ENCODE measurements around the gene C2CD2L. TPM values are rescaled to one million over a fixed set of nuclear protein-coding genes. Genes with fewer than 3 reads are reported as not detected.
"Not testable (repeated sequence)": the region's sequence is repeated elsewhere in the genome, so short reads cannot be mapped to it uniquely, and the experiment has no call there.

The C2CD2L gene
- total RNA-seq, 2 experiments from 2014 or later, result 10.6 to 19.0 TPM

DNA sequence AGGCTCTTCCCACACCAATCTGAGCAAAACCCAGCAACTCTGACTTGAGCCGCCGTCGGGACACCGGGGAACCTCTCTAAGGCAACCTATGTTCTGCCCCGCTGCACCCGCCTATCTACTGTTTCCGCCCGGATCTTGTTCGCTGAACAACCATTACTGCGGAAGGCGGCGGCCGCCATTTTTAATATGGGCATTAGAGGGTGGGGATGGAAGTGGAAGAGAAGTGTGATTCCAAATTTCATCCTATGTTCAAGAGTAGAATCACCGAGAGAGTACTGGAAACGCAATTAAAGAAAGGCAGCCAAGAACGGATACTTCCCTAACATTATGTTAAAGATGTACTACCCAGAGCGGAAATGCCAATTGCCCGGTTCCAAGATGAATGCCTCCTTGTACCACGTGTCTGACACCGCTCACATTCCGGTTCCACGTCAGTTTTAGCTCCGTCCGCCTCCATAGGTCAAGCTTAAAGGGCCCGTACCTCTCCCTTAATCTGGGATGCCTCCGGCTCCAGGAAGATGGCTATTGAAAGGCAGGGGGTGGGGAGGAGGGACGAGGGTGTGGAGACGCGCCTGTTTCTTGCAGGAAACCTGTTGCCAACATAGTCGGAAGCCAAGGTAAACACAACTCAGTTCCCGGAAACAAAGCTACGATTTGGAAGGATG is 5.3 kb upstream of the C2CD2L start, which contains the start of gene DPAGT1:
Gene DPAGT1 (minus strand): TSS at position 95 of the 665 bp plus-strand sequence. CDS start 198 bp downstream, outside the sequence.
- TF ChIP-seq, protein P1, sequence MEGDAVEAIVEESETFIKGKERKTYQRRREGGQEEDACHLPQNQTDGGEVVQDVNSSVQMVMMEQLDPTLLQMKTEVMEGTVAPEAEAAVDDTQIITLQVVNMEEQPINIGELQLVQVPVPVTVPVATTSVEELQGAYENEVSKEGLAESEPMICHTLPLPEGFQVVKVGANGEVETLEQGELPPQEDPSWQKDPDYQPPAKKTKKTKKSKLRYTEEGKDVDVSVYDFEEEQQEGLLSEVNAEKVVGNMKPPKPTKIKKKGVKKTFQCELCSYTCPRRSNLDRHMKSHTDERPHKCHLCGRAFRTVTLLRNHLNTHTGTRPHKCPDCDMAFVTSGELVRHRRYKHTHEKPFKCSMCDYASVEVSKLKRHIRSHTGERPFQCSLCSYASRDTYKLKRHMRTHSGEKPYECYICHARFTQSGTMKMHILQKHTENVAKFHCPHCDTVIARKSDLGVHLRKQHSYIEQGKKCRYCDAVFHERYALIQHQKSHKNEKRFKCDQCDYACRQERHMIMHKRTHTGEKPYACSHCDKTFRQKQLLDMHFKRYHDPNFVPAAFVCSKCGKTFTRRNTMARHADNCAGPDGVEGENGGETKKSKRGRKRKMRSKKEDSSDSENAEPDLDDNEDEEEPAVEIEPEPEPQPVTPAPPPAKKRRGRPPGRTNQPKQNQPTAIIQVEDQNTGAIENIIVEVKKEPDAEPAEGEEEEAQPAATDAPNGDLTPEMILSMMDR (conservative IDR thresholded peaks at IDR 0.05; ENCODE audit: low read length), result no peak
- TF ChIP-seq EZH2phosphoT487 (IDR thresholded peaks at IDR 0.05; ENCODE audit: borderline replicate concordance, low read depth, low read length), result no peak
- Histone ChIP-seq H3K4me2 (ENCODE audit: low read length) (peak within 1 kb of the TSS; percentile 100), H3K4me3 (ENCODE audit: low read depth, low read length, poor library complexity, severe bottlenecking) (peak within 1 kb of the TSS; percentile 88), H3K9me2 (ENCODE audit: insufficient read depth, low read length) (no peaks in the 10 kb centered on the region), H3K27ac (ENCODE audit: low read depth, low read length, poor library complexity, severe bottlenecking) (peak within 1 kb of the TSS; percentile 86), H3K4me1 (ENCODE audit: insufficient read depth, low read length, poor library complexity, severe bottlenecking) (peaks cover 49% of the 10 kb centered on the region), H3K9me3 (ENCODE audit: low read length) (no peaks in the 10 kb centered on the region), H3K79me2 (ENCODE audit: insufficient read depth, low read depth, low read length) (peaks cover 20% of the 10 kb centered on the region), H2AFZ (ENCODE audit: low read length) (peak within 1 kb of the TSS; percentile 84), H3K36me3 (ENCODE audit: insufficient read depth, low read length) (peaks cover 21% of the 10 kb centered on the region), H4K20me1 (ENCODE audit: insufficient read depth, low read length) (no peaks in the 10 kb centered on the region)
- BruUV-seq (replicated peaks), result no TSS peak
- peak; percentile 93 for DNase-seq (ENCODE audit: low spot score)
- POLR2A ChIA-PET, result interaction anchor here (0.5 to 1.8 kb wide), 10 partner anchors 9 to 220 kb away, joined by 3 to 8 read pairs (median 4); partner anchors contain the start of genes HMBS, HYOU1 and VPS11
- CTCF ChIA-PET (ENCODE audit: unreplicated experiment), result interaction anchor here (0.7 to 0.8 kb wide), 4 partner anchors 105 to 242 kb away, joined by 3 to 7 read pairs (median 6); no protein-coding TSS in a partner anchor
- intact Hi-C loops (cut with micrococcal nuclease; ENCODE audit: unreplicated experiment), result loop anchor here (2.0 to 5.0 kb wide), 4 partner anchors 45 to 220 kb away; partner anchors contain the start of genes HYOU1, RPS25 and TRAPPC4

DNA sequence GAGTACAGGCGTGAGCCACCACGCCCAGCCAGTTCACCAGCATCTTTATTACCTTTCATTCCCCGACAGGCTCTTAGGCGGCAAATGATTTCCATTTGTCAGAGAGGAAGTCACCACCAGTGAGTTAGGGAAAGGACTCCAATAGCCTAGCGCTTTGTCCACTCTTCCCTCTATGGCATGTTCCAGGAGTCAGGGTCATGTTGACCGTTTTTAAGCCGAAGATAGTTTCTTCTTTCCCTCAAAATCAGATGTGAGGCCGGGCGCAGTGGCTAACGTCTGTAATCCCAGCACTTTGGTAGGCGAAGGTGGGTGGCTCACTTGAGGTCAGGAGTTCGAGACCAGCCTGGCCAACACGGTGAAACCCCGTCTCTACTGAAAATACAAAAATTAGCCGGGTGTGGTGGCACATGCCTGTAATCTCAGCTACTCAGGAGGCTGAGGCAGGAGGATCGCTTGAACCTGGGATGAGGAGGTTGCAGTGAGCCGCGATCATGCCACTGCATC is 3.9 kb upstream of the C2CD2L start:
- DNase-seq (ENCODE audit: low spot score); H3K36me3 ChIP-seq (ENCODE audit: insufficient read depth, low read length); H3K9me3 ChIP-seq (ENCODE audit: low read length); H3K9me2 ChIP-seq (ENCODE audit: insufficient read depth, low read length); H4K20me1 ChIP-seq (ENCODE audit: insufficient read depth, low read length); BruUV-seq (replicated peaks); CTCF ChIA-PET (ENCODE audit: unreplicated experiment): not testable (repeated sequence)
- H2AFZ ChIP-seq (ENCODE audit: low read length), result peak overlapping the region; percentile 84; the same call in 1 of the 2 replicates
- peak overlapping the region; percentile 88 for H3K4me3 ChIP-seq (ENCODE audit: low read depth, low read length, poor library complexity, severe bottlenecking)
- intact Hi-C loops (cut with micrococcal nuclease; ENCODE audit: unreplicated experiment), result loop anchor here (2.0 to 5.0 kb wide), 4 partner anchors 46 to 219 kb away; partner anchors contain the start of genes HYOU1, RPS25 and TRAPPC4
- peaks cover 36% of the 10 kb centered on the region for H3K4me1 ChIP-seq (ENCODE audit: insufficient read depth, low read length, poor library complexity, severe bottlenecking)
- POLR2A ChIA-PET, result interaction anchor here (0.6 to 1.8 kb wide), 6 partner anchors 18 to 217 kb away, joined by 3 to 8 read pairs (median 6); partner anchors contain the start of genes HMBS, HYOU1 and VPS11
- H3K4me2 ChIP-seq (ENCODE audit: low read length), result peak overlapping the region; percentile 100
- H3K27ac ChIP-seq (ENCODE audit: low read depth, low read length, poor library complexity, severe bottlenecking), result peak overlapping the region; percentile 86
- peaks cover 20% of the 10 kb centered on the region for H3K79me2 ChIP-seq (ENCODE audit: insufficient read depth, low read depth, low read length)

DNA sequence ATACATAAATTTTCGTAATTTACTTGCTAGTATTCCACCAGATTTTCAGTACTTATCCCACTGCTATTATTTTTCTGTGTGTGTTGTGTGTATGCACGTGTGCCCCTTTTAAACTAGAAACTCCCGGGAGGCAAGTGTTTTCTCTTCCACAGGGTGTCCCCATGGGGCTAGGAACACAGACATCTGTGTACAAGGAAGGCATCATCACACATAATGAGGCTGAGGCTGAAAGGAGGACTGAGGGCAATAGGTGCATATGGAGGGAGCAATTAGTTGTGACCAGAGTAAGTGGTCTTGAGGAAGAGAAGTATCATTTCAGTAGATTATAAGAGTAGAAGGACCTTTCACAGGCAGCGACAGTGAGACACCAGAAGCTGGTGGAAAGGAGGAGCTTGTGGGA is 3.4 kb upstream of the C2CD2L start:
- Histone ChIP-seq H3K4me1 (ENCODE audit: insufficient read depth, low read length, poor library complexity, severe bottlenecking) (peaks cover 36% of the 10 kb centered on the region), H3K79me2 (ENCODE audit: insufficient read depth, low read depth, low read length) (peaks cover 24% of the 10 kb centered on the region), H3K4me3 (ENCODE audit: low read depth, low read length, poor library complexity, severe bottlenecking) (no peak overlapping the region), H2AFZ (ENCODE audit: low read length) (no peak overlapping the region), H3K27ac (ENCODE audit: low read depth, low read length, poor library complexity, severe bottlenecking) (no peak overlapping the region), H3K36me3 (ENCODE audit: insufficient read depth, low read length) (peaks cover 2% of the 10 kb centered on the region), H3K4me2 (ENCODE audit: low read length) (peak overlapping the region; percentile 100), H3K9me2 (ENCODE audit: insufficient read depth, low read length) (no peaks in the 10 kb centered on the region), H3K9me3 (ENCODE audit: low read length) (no peaks in the 10 kb centered on the region), H4K20me1 (ENCODE audit: insufficient read depth, low read length) (no peaks in the 10 kb centered on the region)
- no peak for DNase-seq (ENCODE audit: low spot score)
- no TSS peak for BruUV-seq (replicated peaks)
- ChIA-PET CTCF (ENCODE audit: unreplicated experiment) (no interaction called here), POLR2A (interaction anchor here (0.6 kb wide), 2 partner anchors 19 to 23 kb away, joined by 4 to 7 read pairs; no protein-coding TSS in a partner anchor)
- intact Hi-C loops (cut with micrococcal nuclease; ENCODE audit: unreplicated experiment), result loop anchor here (2.0 to 5.0 kb wide), 4 partner anchors 47 to 219 kb away; partner anchors contain the start of genes HYOU1, RPS25 and TRAPPC4
- TF ChIP-seq EZH2phosphoT487 (IDR thresholded peaks at IDR 0.05; ENCODE audit: borderline replicate concordance, low read depth, low read length), result no peak
- TF ChIP-seq, protein P1 (conservative IDR thresholded peaks at IDR 0.05; ENCODE audit: low read length), result peak; percentile 51
